GM19025 (cell line): Measurements from ENCODE around the gene BDH2.

ENCODE experiments used
- ATAC-seq: cut with Tn5 transposase; IDR thresholded peaks from one replicate; pipeline ENCODE4 v1.9.1; 2021; ENCODE audit warnings: mild to moderate bottlenecking, low read depth, moderate library complexity; ENCODE audit not compliant: unreplicated experiment

BDH2 gene

GRCh38 chr4:103032574-103032973, 67.1 kb downstream of the BDH2 start:
- ATAC-seq = peak; percentile 55

- ATAC-seq = no peak
Observed at GRCh38 chr4:103030791-103031190, 68.8 kb downstream of the BDH2 start.

- no peak for ATAC-seq
Observed at GRCh38 chr4:103029300-103029699, 70.3 kb downstream of the BDH2 start.
